Lower leg skin (tissue), 4 donors: Measurements from ENCODE around the gene GBF1. TPM values are rescaled to one million over a fixed set of nuclear protein-coding genes. Genes with fewer than 3 reads are reported as not detected.
"Not testable (repeated sequence)": the region's sequence is repeated elsewhere in the genome, so short reads cannot be mapped to it uniquely, and the experiment has no call there.

Experiments used
- DNase-seq, 2 donors: peaks; one replicate each; pipeline ENCODE4 v3.0.0-alpha.2; 2019; ENCODE audit warnings: low spot score in 2 of 2
- H3K4me3 ChIP-seq: fragments of 200-600 bp; sonication (generic); 2 replicates; pipeline ENCODE4 v1.5.1; 2017; ENCODE audit warnings: mild to moderate bottlenecking, low read depth; ENCODE audit not compliant: poor library complexity, severe bottlenecking
- CTCF ChIP-seq, 3 donors: fragments of 450-650 bp; IDR thresholded peaks; one replicate each; pipeline ENCODE4 v1.5.1; 2016; ENCODE audit warnings: antibody characterized with exemption in 3 of 3, mild to moderate bottlenecking in 3 of 3, moderate library complexity in 2 of 3
- POLR2A ChIP-seq, 2 donors: fragments of 450-650 bp; IDR thresholded peaks; one replicate each; pipeline ENCODE4 v1.6.1; 2016 to 2017; ENCODE audit warnings: antibody characterized with exemption in 2 of 2, mild to moderate bottlenecking in 1 of 2, moderate library complexity in 1 of 2
- WGBS, 2 donors: methylation state at CpG; one replicate each; pipeline ENCODE4 v1.1.5; 2018; 5-methylcytosine and 5-hydroxymethylcytosine counted together
- intact Hi-C: fragments of 100-400 bp; cut with DNase I; formaldehyde crosslinking; loops from one replicate; pipeline ENCODE4 v1.15.0; 2023; ENCODE audit warnings: low total_unique reads
- total RNA-seq, 4 donors: library from RNA; depleted of rRNA; stranded (reverse); fragments of >200 nt; gene quantifications; one replicate each; pipeline ENCODE4 v1.1.0, GENCODE V29; 2016

The GBF1 gene
- total RNA-seq, 4 donors from 2014 or later, result 30.1 to 42.6 (median 39.1) TPM

GRCh38 chr10:102291221-102291905, 46.0 kb downstream of the GBF1 start:
- DNase-seq, result no peak
- no peak overlapping the region for H3K4me3 ChIP-seq
- intact Hi-C loops, result no loop called here
- WGBS, 2 donors, result 78 to 81% methylated on average over 4 of the region's 4 CpGs
- TF ChIP-seq CTCF (IDR thresholded peaks at IDR 0.05) (no peak), POLR2A (IDR thresholded peaks at IDR 0.05) (no peak)

- no peak for DNase-seq
- 96 to 98% methylated on average over 1 of the region's 1 CpG for WGBS, 2 donors
- H3K4me3 ChIP-seq, result no peak overlapping the region
- intact Hi-C loops, result no loop called here
- no peak for TF ChIP-seq POLR2A (IDR thresholded peaks at IDR 0.05)
Measured at GRCh38 chr10:102297101-102297500, 51.8 kb downstream of the GBF1 start.

GRCh38 chr10:102298899-102299298, 53.6 kb downstream of the GBF1 start:
- H3K4me3 ChIP-seq, result no peak overlapping the region
- DNase-seq, result no peak
- no peak for TF ChIP-seq POLR2A (IDR thresholded peaks at IDR 0.05)
- TF ChIP-seq CTCF (IDR thresholded peaks at IDR 0.05), result no peak
- intact Hi-C loops, result no loop called here

- intact Hi-C loops, result no loop called here
- H3K4me3 ChIP-seq, result no peak overlapping the region
- DNase-seq, result no peak
- TF ChIP-seq CTCF (IDR thresholded peaks at IDR 0.05) (no peak), POLR2A (IDR thresholded peaks at IDR 0.05) (no peak)
Measured at GRCh38 chr10:102299873-102300272, 54.5 kb downstream of the GBF1 start.

- intact Hi-C loops, result no loop called here
- WGBS, 2 donors, result 69 to 73% methylated on average over 4 of the region's 4 CpGs
- no peak for TF ChIP-seq POLR2A (IDR thresholded peaks at IDR 0.05)
- no peak for TF ChIP-seq CTCF (IDR thresholded peaks at IDR 0.05)
- no peak for DNase-seq
- H3K4me3 ChIP-seq, result no peak overlapping the region
Measured at GRCh38 chr10:102300278-102300843, 55.0 kb downstream of the GBF1 start.

- intact Hi-C loops, H3K4me3 ChIP-seq, DNase-seq: not testable (repeated sequence)
- 90 to 98% methylated on average over 2 of the region's 3 CpGs for WGBS, 2 donors
Measured at GRCh38 chr10:102300912-102301311, 55.6 kb downstream of the GBF1 start.

GRCh38 chr10:102301332-102301731, 56.0 kb downstream of the GBF1 start:
- DNase-seq, intact Hi-C loops, H3K4me3 ChIP-seq: not testable (repeated sequence)
- 91 to 99% methylated on average over 12 to 16 of the region's 25 CpGs for WGBS, 2 donors
